ENCODE results near the gene AUP1. TPM values are rescaled to one million over a fixed set of nuclear protein-coding genes. Genes with fewer than 3 reads are reported as not detected.

AUP1 gene
- total and polyA plus RNA-seq, 9 of the 15 experiments (the other 6 are each of a cell fraction or from before 2014, with no cell fraction given): 70.7 to 245 (median 165) TPM

DNA sequence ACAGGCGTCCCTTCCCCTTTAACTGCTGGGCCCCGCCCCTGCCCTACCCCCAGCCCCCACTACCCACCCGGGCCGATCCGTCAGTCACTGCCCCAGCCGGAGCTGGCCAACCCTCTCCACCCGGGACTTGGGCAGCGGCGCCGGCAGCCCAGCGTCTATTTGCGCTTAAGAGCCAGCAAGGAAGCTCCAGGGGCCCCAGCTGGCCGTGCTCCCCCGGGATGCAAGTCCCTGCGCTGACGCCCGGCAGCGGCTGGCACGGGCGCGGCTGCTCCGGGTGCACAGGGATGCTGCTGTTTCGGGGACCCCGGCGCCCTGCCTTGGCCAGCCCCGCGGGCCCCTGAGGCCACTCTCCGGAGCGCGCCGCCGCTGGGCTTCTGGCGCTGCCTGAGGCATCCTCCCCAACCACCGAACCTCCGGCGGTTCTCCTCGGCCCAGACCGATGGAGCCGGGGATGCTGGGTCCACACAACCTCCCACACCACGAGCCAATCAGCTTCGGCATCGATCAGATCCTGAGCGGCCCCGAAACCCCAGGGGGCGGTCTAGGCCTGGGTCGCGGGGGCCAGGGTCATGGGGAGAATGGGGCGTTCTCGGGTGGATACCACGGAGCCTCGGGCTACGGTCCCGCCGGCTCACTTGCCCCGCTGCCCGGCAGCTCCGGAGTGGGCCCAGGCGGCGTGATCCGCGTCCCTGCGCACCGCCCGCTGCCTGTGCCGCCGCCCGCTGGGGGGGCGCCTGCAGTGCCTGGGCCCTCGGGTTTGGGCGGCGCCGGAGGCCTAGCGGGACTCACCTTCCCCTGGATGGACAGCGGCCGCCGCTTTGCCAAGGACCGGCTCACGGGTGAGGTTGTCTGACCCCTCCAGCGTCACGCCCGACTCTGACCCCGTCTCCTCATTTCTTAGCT is 14.9 kb downstream of the AUP1 start, which contains the start of gene TLX2:
Gene TLX2, plus strand, starts transcription at position 83 of the 903 bp plus-strand sequence. Its CDS starts 357 bp downstream, at position 440.
- Histone ChIP-seq H3K27ac (ENCODE audit: extremely low read depth, low read depth, low read length) (no peak within 1 kb of the TSS), H3K4me1 (replicated peaks in 1 of 2; ENCODE audit: control insufficient read depth in 2 of 2, insufficient read depth in 2 of 2, low read length in 2 of 2) (peaks cover 4 to 26% of the 10 kb centered on the region in 2 experiments; a peak in 4 of 5 replicates), H3K27me3 (ENCODE audit: control insufficient read depth in 2 of 2, insufficient read depth in 2 of 2, low read length in 2 of 2) (no peaks in the 10 kb centered on the region), H3K9me3 (replicated peaks; ENCODE audit: control insufficient read depth, insufficient read depth, low read depth, low read length) (no peaks in the 10 kb centered on the region), H3K9me1 (ENCODE audit: control insufficient read depth, insufficient read depth, low read length) (no peaks in the 10 kb centered on the region), H3K4me2 (ENCODE audit: insufficient read depth, low read length) (no peak within 1 kb of the TSS), H3K4me3 (no peak within 1 kb of the TSS), H3K36me3 (ENCODE audit: control insufficient read depth, insufficient read depth, low read length) (no peaks in the 10 kb centered on the region), H4K20me1 (replicated peaks; ENCODE audit: control insufficient read depth, insufficient read depth, low read length) (no peaks in the 10 kb centered on the region), H2AFZ (ENCODE audit: low read depth, low read length) (no peak within 1 kb of the TSS), H3K79me2 (ENCODE audit: control insufficient read depth, insufficient read depth, low read length) (no peaks in the 10 kb centered on the region), H3K9ac (ENCODE audit: insufficient read depth in 1 of 2, low read depth in 2 of 2, low read length in 2 of 2) (no peak within 1 kb of the TSS)
- ChIA-PET CTCF (ENCODE audit: low intra/inter-chr PET ratio) (no interaction called here), POLR2A (interaction anchor here (0.5 kb wide), 1 partner anchor 49 kb away, joined by 3 read pairs; no protein-coding TSS in a partner anchor)
- DNase-seq (ENCODE audit: extremely low read depth in 1 of 4, low spot score in 3 of 4) (no peak), ATAC-seq (no peak), FAIRE-seq (no peak)
- in situ Hi-C loops (cut with MboI) (no loop called here), intact Hi-C loops (cut with micrococcal nuclease) (no loop called here)
- TF ChIP-seq, protein P1, sequence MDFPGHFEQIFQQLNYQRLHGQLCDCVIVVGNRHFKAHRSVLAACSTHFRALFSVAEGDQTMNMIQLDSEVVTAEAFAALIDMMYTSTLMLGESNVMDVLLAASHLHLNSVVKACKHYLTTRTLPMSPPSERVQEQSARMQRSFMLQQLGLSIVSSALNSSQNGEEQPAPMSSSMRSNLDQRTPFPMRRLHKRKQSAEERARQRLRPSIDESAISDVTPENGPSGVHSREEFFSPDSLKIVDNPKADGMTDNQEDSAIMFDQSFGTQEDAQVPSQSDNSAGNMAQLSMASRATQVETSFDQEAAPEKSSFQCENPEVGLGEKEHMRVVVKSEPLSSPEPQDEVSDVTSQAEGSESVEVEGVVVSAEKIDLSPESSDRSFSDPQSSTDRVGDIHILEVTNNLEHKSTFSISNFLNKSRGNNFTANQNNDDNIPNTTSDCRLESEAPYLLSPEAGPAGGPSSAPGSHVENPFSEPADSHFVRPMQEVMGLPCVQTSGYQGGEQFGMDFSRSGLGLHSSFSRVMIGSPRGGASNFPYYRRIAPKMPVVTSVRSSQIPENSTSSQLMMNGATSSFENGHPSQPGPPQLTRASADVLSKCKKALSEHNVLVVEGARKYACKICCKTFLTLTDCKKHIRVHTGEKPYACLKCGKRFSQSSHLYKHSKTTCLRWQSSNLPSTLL (IDR thresholded peaks at IDR 0.05): no peak
- TF ChIP-seq ZNF507 (tag; conservative IDR thresholded peaks at IDR 0.05) (no peak), HIVEP1 (CRISPR knock-in tag; IDR thresholded peaks at IDR 0.05) (no peak), CHAMP1 (IDR thresholded peaks at IDR 0.05) (no peak), STAG1 (CRISPR knock-in tag; IDR thresholded peaks at IDR 0.05; ENCODE audit: borderline replicate concordance) (no peak), ZFP36 (IDR thresholded peaks at IDR 0.05; ENCODE audit: low read depth, low read length, partially characterized antibody) (no peak), NCOA1 (IDR thresholded peaks at IDR 0.05; ENCODE audit: low read depth) (no peak), NRF1 (conservative IDR thresholded peaks at IDR 0.05 in 1 of 2, IDR thresholded peaks at IDR 0.05 in 1 of 2) (no peak), PML (IDR thresholded peaks at IDR 0.05; ENCODE audit: low read length) (no peak), KLF13 (tag; IDR thresholded peaks at IDR 0.05; ENCODE audit: borderline replicate concordance, low read depth) (no peak), FOXP1 (CRISPR knock-in tag; IDR thresholded peaks at IDR 0.05) (no peak), EP400 (IDR thresholded peaks at IDR 0.05) (no peak), CBX3 (IDR thresholded peaks at IDR 0.05; ENCODE audit: borderline replicate concordance in 1 of 2, low read length in 2 of 2) (no peak)
- WGBS (ENCODE audit: insufficient coverage, low coverage, missing lambda C conversion rate): 88% methylated on average over 44 of the region's 82 CpGs
- BruUV-seq (replicated peaks): no TSS peak

Data from K562 (cell line).